GM19438 (cell line): ENCODE data around the gene ST7.
"Not testable (repeated sequence)": the region's sequence is repeated elsewhere in the genome, so short reads cannot be mapped to it uniquely, and the experiment has no call there.

Experiments
- ATAC-seq: cut with Tn5 transposase; IDR thresholded peaks from one replicate; pipeline ENCODE4 v1.9.1; 2021; ENCODE audit warnings: low read depth; ENCODE audit not compliant: unreplicated experiment

The ST7 gene

GRCh38 chr7:116950889-116951351 is 2.4 kb upstream of the ST7 start:
- no peak for ATAC-seq

GRCh38 chr7:116951366-116952292 is 1.7 kb upstream of the ST7 start:
- no peak for ATAC-seq

GRCh38 chr7:116952635-116953371 is 498 bp upstream of the ST7 start:
- ATAC-seq, result peak; percentile 19

- peak; percentile 23 for ATAC-seq
Observed at GRCh38 chr7:116953906-116954838, 871 bp downstream of the ST7 start.

- no peak for ATAC-seq
Observed at GRCh38 chr7:116955340-116955739, 2.0 kb downstream of the ST7 start.

- ATAC-seq, result peak; percentile 62
Observed at GRCh38 chr7:116955801-116956476, 2.6 kb downstream of the ST7 start.

- ATAC-seq, result no peak
Observed at GRCh38 chr7:116956477-116956804, 3.1 kb downstream of the ST7 start.

GRCh38 chr7:116957874-116958273 is 4.6 kb downstream of the ST7 start:
- ATAC-seq, result peak; percentile 34

- ATAC-seq, result not testable (repeated sequence)
Observed at GRCh38 chr7:116961966-116962673, 8.8 kb downstream of the ST7 start.

GRCh38 chr7:116963234-116963633 is 9.9 kb downstream of the ST7 start:
- no peak for ATAC-seq

GRCh38 chr7:116966601-116967000 is 13.3 kb downstream of the ST7 start:
- no peak for ATAC-seq

GRCh38 chr7:116967254-116967922 is 14.1 kb downstream of the ST7 start:
- no peak for ATAC-seq

GRCh38 chr7:116967983-116968382 is 14.7 kb downstream of the ST7 start:
- no peak for ATAC-seq

- no peak for ATAC-seq
Observed at GRCh38 chr7:116968631-116969030, 15.3 kb downstream of the ST7 start.

GRCh38 chr7:116969371-116969902 is 16.1 kb downstream of the ST7 start:
- no peak for ATAC-seq

- ATAC-seq, result peak; percentile 52
Observed at GRCh38 chr7:116970238-116970910, 17.1 kb downstream of the ST7 start.

GRCh38 chr7:116971153-116971552 is 17.9 kb downstream of the ST7 start:
- not testable (repeated sequence) for ATAC-seq

- no peak for ATAC-seq
Observed at GRCh38 chr7:116971869-116972268, 18.6 kb downstream of the ST7 start.
